ENCODE data around the gene UFD1. TPM values are rescaled to one million over a fixed set of nuclear protein-coding genes. Genes with fewer than 3 reads are reported as not detected.

Gene UFD1
- total RNA-seq, 2 donors from 2014 or later, result 22.7 to 33.8 TPM

- Histone ChIP-seq H3K4me3 (no peak overlapping the region), H3K27me3 (no peaks in the 10 kb centered on the region), H3K36me3 (no peaks in the 10 kb centered on the region), H3K4me1 (no peaks in the 10 kb centered on the region), H3K9me3 (no peaks in the 10 kb centered on the region), H3K27ac (no peak overlapping the region)
- TF ChIP-seq CTCF (IDR thresholded peaks at IDR 0.05), result no peak
- no peak for DNase-seq (ENCODE audit: low spot score)
Observed at GRCh38 chr22:19506212-19506611, 27.2 kb upstream of the UFD1 start.

- H3K4me1 ChIP-seq, result no peaks in the 10 kb centered on the region
- no peak for TF ChIP-seq CTCF (IDR thresholded peaks at IDR 0.05)
- H3K36me3 ChIP-seq, result no peaks in the 10 kb centered on the region
- H3K9me3 ChIP-seq, result no peaks in the 10 kb centered on the region
- no peaks in the 10 kb centered on the region for H3K27me3 ChIP-seq
- H3K27ac ChIP-seq, result no peak overlapping the region
- no peak for DNase-seq (ENCODE audit: low spot score)
- H3K4me3 ChIP-seq, result no peak overlapping the region
Observed at GRCh38 chr22:19505735-19506126, 26.7 kb upstream of the UFD1 start.

- Histone ChIP-seq H3K36me3 (no peaks in the 10 kb centered on the region), H3K9me3 (no peaks in the 10 kb centered on the region), H3K4me3 (no peak overlapping the region), H3K4me1 (no peaks in the 10 kb centered on the region), H3K27ac (no peak overlapping the region), H3K27me3 (no peaks in the 10 kb centered on the region)
- TF ChIP-seq CTCF (IDR thresholded peaks at IDR 0.05), result no peak
- no peak for DNase-seq (ENCODE audit: low spot score)
Observed at GRCh38 chr22:19504900-19505734, 26.1 kb upstream of the UFD1 start.

GRCh38 chr22:19503869-19504268, 24.9 kb upstream of the UFD1 start:
- no peaks in the 10 kb centered on the region for H3K27me3 ChIP-seq
- TF ChIP-seq CTCF (IDR thresholded peaks at IDR 0.05), result no peak
- no peak for DNase-seq (ENCODE audit: low spot score)

GRCh38 chr22:19503367-19503766, 24.4 kb upstream of the UFD1 start:
- Histone ChIP-seq H3K4me3 (no peak overlapping the region), H3K36me3 (no peaks in the 10 kb centered on the region), H3K4me1 (no peaks in the 10 kb centered on the region), H3K27me3 (no peaks in the 10 kb centered on the region), H3K27ac (no peak overlapping the region), H3K9me3 (no peaks in the 10 kb centered on the region)
- no peak for TF ChIP-seq CTCF (IDR thresholded peaks at IDR 0.05)
- DNase-seq (ENCODE audit: low spot score), result no peak

More at GRCh38 chr22:19503869-19504268, 24.9 kb upstream of the UFD1 start:
- H3K4me1 ChIP-seq, result no peaks in the 10 kb centered on the region
- no peak overlapping the region for H3K4me3 ChIP-seq
- no peak overlapping the region for H3K27ac ChIP-seq
- no peaks in the 10 kb centered on the region for H3K9me3 ChIP-seq
- H3K36me3 ChIP-seq, result no peaks in the 10 kb centered on the region

All from right atrium auricular region (tissue), 2 donors.